ENCODE data around the gene ANXA2R. TPM values are rescaled to one million over a fixed set of nuclear protein-coding genes. Genes with fewer than 3 reads are reported as not detected.

The ANXA2R gene
- total and polyA plus RNA-seq, 2 of the 13 experiments (the other 11 are each of a cell fraction or from before 2014, with no cell fraction given) = 0.95 to 1.3 TPM

GRCh38 chr5:43065948-43066798, 26.1 kb upstream of the ANXA2R start (continued):
- TF ChIP-seq ZBTB14 (CRISPR knock-in tag; IDR thresholded peaks at IDR 0.05) (peak; percentile 25; the same call in 1 of the 2 replicates), CENPT (CRISPR knock-in tag; IDR thresholded peaks at IDR 0.05; ENCODE audit: low read depth) (no peak), KMT2A (CRISPR knock-in tag; IDR thresholded peaks at IDR 0.05) (no peak; the same call in 1 of the 2 replicates), YY1 (IDR thresholded peaks at IDR 0.05; ENCODE audit: insufficient read depth, insufficient replicate concordance, low read depth, low read length) (peak; percentile 90), ZBTB7B (CRISPR knock-in tag; IDR thresholded peaks at IDR 0.05) (peak; percentile 82; the same call in 1 of the 2 replicates), TCF12 (IDR thresholded peaks at IDR 0.05) (no peak), TCF12 (CRISPR knock-in tag; IDR thresholded peaks at IDR 0.05) (0 out of 2 replicates have a peak, but pooled peaks have one; percentile 37), DDIT3 (CRISPR knock-in tag; IDR thresholded peaks at IDR 0.05) (no peak), ZKSCAN1 (IDR thresholded peaks at IDR 0.05; ENCODE audit: low read length) (no peak), HNRNPL (IDR thresholded peaks at IDR 0.05; ENCODE audit: low read depth, low read length) (0 out of 2 replicates have a peak, but pooled peaks have one; percentile 17), LCORL (IDR thresholded peaks at IDR 0.05) (no peak), LCORL (CRISPR knock-in tag; IDR thresholded peaks at IDR 0.05) (0 out of 2 replicates have a peak, but pooled peaks have one; percentile 14), PRDM15 (CRISPR knock-in tag; IDR thresholded peaks at IDR 0.05) (peak; percentile 50; the same call in 1 of the 2 replicates), ZSCAN25 (CRISPR knock-in tag; IDR thresholded peaks at IDR 0.05) (0 out of 2 replicates have a peak, but pooled peaks have one; percentile 12), HNRNPLL (IDR thresholded peaks at IDR 0.05; ENCODE audit: low read depth, low read length, poor library complexity, severe bottlenecking) (peak; percentile 96), BRD4 (CRISPR knock-in tag; IDR thresholded peaks at IDR 0.05) (peak; percentile 9; the same call in 1 of the 2 replicates), MEF2D (CRISPR knock-in tag; IDR thresholded peaks at IDR 0.05) (no peak), NFKB2 (CRISPR knock-in tag; IDR thresholded peaks at IDR 0.05; ENCODE audit: borderline replicate concordance) (peak; percentile 42; the same call in 1 of the 2 replicates), ZSCAN9 (CRISPR knock-in tag; IDR thresholded peaks at IDR 0.05; ENCODE audit: borderline replicate concordance) (peak; percentile 15; the same call in 1 of the 2 replicates), FOXP4 (CRISPR knock-in tag; IDR thresholded peaks at IDR 0.05) (0 out of 2 replicates have a peak, but pooled peaks have one; percentile 45)
